NOMO-1 (cell line): Measurements from ENCODE around the gene DDX55.
A peak's percentile ranks its signal among the peaks of the same experiment; 100 is the strongest.

ENCODE experiments used
- DNase-seq, 2 experiments: peaks; one replicate each; lab custom pipeline; 2025; ENCODE audit not compliant: unreplicated experiment in 2 of 2; lab: John Stamatoyannopoulos, UW

The DDX55 gene

GRCh38 chr12:123607756-123608155, 5.9 kb downstream of the DDX55 start:
- DNase-seq: no peak

DNA sequence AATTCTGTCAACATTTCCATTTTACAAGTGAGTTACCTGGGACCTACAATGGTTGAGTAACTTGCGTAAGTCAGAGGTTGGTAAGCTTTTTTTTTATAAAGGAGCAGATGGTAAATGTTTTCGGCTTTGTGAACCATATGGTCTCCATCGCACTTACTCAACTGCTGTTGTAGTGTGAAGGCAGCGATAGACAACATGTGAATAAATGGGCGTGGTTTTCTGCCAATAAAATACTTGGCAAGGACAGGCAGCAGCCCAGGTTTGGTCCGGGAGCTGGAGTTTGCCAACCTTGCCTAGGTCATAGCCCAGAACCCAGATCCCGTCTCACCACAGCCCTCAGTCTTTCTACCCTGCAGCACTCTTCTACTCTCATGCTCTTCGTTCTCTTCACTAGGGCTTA, 6.3 kb downstream of the DDX55 start:
- no peak for DNase-seq

- DNase-seq: no peak
These were observed 12.2 kb downstream of the DDX55 start for GRCh38 chr12:123614110-123614509.

- no peak for DNase-seq
These were observed 12.6 kb downstream of the DDX55 start for GRCh38 chr12:123614531-123614930.

DNA sequence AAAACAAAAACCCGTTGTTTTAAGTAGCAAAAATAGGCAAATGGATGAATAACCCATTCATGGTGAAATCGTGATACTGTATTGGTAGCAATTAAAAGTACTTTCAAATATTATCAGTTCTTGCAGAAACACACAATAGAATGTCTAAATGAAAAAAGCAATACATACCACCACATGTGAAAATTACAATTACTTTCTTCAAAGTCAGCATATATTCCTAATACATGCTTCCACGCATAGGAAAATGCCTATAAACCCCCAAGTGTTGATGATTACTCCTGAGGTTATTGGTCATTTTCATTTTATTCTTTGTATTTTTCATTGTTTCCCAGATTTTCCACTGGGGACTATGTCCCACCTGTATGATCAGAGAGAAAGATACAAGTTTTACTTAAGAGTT, 15.2 kb downstream of the DDX55 start:
- DNase-seq: no peak

DNA sequence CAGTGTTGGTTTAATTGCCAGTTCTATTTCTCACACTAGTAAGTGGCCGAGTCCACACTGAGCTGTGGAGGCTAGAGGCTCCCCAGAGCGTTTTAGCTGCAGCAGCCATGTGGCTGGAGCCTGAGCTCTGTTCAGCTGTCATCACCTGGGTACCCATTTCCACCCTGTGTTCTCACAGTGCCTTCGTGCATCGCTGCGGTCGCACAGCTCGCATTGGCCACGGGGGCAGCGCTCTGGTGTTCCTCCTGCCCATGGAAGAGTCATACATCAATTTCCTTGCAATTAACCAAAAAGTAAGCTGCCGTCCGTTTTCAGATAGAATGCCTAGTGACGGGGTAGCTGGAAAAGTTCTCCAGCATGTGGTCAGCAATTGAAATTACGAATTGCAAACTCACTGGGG, 15.7 kb downstream of the DDX55 start:
- no peak for DNase-seq

DNA sequence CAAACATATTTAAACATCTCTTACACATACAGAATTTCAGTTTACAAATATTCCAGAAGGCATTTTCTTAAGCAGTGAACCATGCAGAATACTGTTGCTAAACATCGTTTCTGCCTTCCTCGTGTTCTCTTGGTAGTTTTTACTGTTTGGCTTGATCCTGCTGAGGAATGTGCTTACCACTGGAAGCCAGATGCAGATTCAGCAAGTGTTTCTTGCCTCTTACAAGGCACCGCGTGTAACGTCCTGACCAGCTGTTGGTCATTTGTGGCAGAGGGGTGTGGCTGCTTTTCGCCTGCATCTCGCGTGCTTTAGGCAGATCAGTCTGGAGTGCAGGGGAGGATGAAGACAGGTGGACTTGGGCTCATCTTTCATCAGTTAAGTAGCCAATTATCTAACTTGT, 19.2 kb downstream of the DDX55 start:
- DNase-seq: no peak

GRCh38 chr12:123621619-123622530, 20.0 kb downstream of the DDX55 start:
- no peak for DNase-seq

- peak; percentile 98 for DNase-seq
These were observed 31.7 kb downstream of the DDX55 start, which contains the start of the genes EIF2B1 and GTF2H3 for GRCh38 chr12:123633379-123634141. Gene EIF2B1, minus strand, starts transcription at chr12:123633686. Its CDS starts 129 bp downstream, at chr12:123633557. Gene GTF2H3, plus strand, starts transcription at chr12:123633829. Its CDS starts 31 bp downstream, at chr12:123633860.

DNA sequence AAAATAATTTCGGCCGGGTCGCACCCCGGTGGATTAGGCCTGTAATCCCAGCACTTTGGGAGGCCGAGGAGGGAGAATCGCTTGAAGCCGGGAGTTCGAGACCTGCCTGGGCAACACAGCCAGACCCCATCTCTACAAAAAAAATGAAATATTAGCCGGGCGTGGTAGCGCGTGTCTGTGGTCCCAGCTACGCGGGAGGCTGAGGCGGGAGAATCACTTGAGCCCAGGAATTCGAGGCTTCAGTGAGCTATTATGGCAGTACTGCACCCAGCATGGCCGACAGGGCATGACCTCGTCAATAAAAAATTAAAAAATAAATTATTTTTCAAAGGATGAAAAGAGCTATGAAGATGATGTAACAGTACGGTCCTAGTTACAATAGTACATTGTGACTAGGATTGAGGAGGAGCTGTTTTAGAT, 32.3 kb downstream of the DDX55 start:
- no peak for DNase-seq

- DNase-seq: no peak
These were observed 42.0 kb downstream of the DDX55 start for GRCh38 chr12:123643911-123644310.

GRCh38 chr12:123645380-123645779, 43.5 kb downstream of the DDX55 start:
- DNase-seq: no peak

DNA sequence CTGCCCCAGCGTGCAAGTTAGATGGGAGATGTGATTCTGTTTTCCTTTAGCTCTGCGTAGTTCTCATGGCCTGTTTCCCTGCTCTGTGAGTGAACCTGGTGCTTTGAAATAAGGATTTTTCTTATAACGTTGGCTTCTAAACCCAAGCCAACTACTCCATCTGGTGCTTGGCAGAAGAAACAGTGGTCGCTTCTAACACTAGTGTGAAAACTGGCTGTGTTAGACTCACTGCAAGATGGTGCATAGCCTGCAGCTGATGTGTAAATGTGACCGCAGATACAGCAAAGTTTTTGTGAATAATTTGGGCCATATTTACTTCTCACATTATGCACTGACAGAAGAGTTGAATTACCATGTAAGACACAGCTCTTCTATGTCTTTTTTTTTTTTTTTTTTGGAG, 44.0 kb downstream of the DDX55 start:
- DNase-seq: no peak

DNA sequence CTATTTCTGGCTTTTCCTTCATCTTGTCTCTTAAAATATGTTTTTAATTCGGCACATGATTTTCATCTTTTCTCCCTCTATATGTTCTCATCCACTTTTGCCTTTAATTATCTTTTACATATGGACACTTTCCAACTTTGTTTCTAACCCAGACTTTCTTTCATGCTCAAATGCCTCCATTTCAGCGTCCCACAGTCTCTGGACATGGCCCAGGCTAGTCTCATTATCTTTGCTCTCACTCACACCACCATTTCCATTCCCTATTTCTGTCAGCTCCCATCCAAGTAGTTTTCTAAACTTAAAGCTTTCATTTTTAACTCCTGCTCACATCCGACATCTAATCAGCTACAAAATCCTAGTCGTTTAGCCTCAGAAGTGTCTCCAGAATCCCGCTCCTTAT, 46.5 kb downstream of the DDX55 start:
- no peak for DNase-seq

- no peak for DNase-seq
These were observed 52.3 kb downstream of the DDX55 start for GRCh38 chr12:123654129-123654701.

DNA sequence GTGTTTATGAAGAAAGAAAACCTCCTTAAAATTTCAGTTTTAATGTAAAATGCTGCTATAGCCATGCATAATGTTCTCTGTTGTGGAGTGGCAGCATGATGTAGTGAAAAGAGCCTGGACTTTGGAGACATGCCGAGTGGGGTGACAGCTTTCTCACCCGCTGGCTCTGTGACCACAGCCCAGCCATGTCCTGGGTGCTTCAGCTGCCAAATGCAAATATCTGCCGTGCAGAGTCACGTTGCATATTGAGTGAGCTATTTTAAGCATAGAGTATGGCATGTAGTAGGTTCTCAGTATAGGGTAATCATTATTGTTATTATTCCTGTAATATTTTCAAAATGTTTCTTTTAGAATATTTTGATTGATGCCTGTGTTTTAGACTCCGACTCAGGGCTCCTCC, 53.5 kb downstream of the DDX55 start:
- DNase-seq: no peak

DNA sequence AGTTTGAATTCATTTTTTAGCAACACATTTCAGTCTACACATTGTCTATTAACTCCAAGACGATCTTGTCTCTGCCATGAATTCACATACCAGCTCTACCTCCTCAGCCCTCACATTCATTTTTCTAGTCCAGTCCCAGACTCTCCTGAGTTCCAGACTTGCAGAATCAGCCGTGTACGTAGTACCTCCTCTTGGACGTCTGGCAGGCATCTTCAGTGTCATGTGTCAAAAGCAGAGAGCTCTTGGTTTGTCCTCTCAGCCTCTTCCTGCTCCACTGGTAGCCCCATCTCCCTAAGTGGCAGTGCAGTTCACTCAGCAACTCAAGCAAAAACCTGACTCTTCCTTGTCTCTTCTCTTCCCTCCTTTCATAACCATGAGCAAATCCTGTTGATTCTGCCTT, 54.5 kb downstream of the DDX55 start:
- no peak for DNase-seq

DNA sequence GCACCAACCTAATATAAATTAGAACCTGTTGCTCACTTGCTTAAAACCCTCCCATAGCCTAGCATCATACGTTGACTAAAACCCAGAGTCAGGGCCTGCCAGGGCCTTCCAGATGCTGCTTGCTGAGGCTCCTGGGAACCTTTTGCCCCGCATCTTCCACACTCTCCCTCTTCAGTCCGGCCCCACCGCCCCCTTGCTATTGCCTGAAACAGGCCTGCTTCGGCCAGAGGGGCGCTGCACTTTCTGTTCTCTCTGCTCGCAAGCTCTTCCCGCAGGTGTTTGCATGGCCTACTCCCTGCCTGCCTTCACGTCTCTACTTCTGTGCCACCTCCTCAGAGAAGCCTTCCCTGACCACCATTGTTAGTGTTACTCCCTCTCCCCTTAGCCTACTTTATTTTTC, 55.3 kb downstream of the DDX55 start:
- no peak for DNase-seq

GRCh38 chr12:123659996-123660727, 58.3 kb downstream of the DDX55 start:
- DNase-seq: no peak

GRCh38 chr12:123667771-123668170, 65.9 kb downstream of the DDX55 start:
- DNase-seq: no peak
